ENCODE data around the gene ADARB2. TPM values are rescaled to one million over a fixed set of nuclear protein-coding genes. Genes with fewer than 3 reads are reported as not detected.

ADARB2 gene
- total RNA-seq, 6 donors from 2014 or later, result 0.69 to 5.2 (median 1.8) TPM

DNA sequence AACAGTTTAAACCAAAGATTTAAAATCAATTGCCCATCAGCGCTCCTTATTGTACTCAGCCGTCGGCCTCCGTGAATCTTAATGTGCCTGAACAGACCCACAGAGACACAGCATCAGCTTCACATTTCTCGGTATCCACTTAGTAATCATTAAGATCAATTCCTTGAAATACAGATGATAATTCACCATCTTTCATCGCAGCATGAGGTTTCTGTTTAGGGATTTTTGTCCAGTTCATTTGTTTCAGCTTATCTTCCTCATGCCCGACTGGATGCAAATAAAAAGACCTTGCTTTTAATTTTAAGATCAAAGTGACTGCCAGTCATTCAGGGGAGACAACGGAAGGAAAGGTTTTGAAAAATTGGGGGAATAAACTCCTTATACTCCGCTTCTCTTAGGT lies 473.3 kb downstream of the ADARB2 start:
- H3K4me1 ChIP-seq, result no peaks in the 10 kb centered on the region
- no peaks in the 10 kb centered on the region for H3K9me3 ChIP-seq
- H3K4me3 ChIP-seq, result no peak overlapping the region
- no peaks in the 10 kb centered on the region for H3K36me3 ChIP-seq
- no peak for ATAC-seq (ENCODE audit: low FRiP score in 2 of 2)
- WGBS, 2 donors, result 76 to 78% methylated on average over 9 of the region's 9 CpGs
- no peaks in the 10 kb centered on the region for H3K27me3 ChIP-seq
- H3K27ac ChIP-seq, result no peak overlapping the region
- TF ChIP-seq POLR2AphosphoS5 (IDR thresholded peaks at IDR 0.05) (no peak), EP300 (IDR thresholded peaks at IDR 0.05) (no peak)
- DNase-seq, result no peak

DNA sequence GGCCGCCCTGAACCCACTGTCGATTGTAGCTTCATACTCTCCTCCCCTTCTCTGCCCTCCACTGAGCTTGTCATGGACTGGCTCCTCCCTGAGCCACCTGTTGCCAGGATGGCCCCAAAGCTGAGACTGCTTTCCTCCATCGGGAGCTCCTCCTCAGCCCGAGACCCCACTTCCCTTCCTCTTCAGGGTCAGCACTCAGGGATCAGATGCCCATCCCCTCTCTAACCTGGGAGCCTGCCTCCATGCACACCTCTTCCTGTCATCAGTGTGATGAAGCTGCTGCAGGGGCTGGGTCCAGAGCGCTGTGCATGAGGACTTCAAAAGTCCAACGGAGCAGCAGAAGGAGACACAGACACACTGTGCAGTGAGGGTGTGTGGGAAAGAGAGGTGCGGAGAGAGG lies 480.1 kb downstream of the ADARB2 start:
- Histone ChIP-seq H3K27ac (no peak overlapping the region), H3K4me3 (no peak overlapping the region), H3K4me1 (no peaks in the 10 kb centered on the region), H3K9me3 (no peaks in the 10 kb centered on the region), H3K36me3 (no peaks in the 10 kb centered on the region), H3K27me3 (no peaks in the 10 kb centered on the region)
- DNase-seq (no peak), ATAC-seq (ENCODE audit: low FRiP score in 2 of 2) (no peak)
- 83 to 85% methylated on average over 7 of the region's 7 CpGs for WGBS, 2 donors
- TF ChIP-seq, protein P1, sequence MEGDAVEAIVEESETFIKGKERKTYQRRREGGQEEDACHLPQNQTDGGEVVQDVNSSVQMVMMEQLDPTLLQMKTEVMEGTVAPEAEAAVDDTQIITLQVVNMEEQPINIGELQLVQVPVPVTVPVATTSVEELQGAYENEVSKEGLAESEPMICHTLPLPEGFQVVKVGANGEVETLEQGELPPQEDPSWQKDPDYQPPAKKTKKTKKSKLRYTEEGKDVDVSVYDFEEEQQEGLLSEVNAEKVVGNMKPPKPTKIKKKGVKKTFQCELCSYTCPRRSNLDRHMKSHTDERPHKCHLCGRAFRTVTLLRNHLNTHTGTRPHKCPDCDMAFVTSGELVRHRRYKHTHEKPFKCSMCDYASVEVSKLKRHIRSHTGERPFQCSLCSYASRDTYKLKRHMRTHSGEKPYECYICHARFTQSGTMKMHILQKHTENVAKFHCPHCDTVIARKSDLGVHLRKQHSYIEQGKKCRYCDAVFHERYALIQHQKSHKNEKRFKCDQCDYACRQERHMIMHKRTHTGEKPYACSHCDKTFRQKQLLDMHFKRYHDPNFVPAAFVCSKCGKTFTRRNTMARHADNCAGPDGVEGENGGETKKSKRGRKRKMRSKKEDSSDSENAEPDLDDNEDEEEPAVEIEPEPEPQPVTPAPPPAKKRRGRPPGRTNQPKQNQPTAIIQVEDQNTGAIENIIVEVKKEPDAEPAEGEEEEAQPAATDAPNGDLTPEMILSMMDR (IDR thresholded peaks at IDR 0.05), result no peak
- TF ChIP-seq POLR2A (IDR thresholded peaks at IDR 0.05), result no peak
- TF ChIP-seq EP300 (IDR thresholded peaks at IDR 0.05), result no peak
- TF ChIP-seq POLR2AphosphoS5 (IDR thresholded peaks at IDR 0.05), result no peak

DNA sequence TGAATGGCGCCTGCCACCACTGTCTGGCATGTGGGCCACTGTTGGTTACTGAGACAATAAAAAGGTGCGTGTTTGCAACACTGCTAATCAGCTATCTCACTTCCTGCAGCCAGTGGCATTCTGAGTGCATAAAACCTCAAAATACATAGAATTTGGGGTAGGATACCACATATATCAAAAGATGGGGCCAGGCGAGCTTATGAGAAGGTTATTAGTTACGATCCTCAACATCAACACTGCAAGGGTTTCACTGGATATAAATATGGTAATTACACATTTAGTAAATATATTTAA lies 480.9 kb downstream of the ADARB2 start:
- no peak for DNase-seq
- H3K4me1 ChIP-seq, result no peaks in the 10 kb centered on the region
- no peaks in the 10 kb centered on the region for H3K27me3 ChIP-seq
- TF ChIP-seq POLR2AphosphoS5 (IDR thresholded peaks at IDR 0.05) (no peak), POLR2A (IDR thresholded peaks at IDR 0.05) (no peak), EP300 (IDR thresholded peaks at IDR 0.05) (no peak)
- TF ChIP-seq, protein P1 (IDR thresholded peaks at IDR 0.05), result no peak
- ATAC-seq (ENCODE audit: low FRiP score in 2 of 2), result no peak
- H3K36me3 ChIP-seq, result no peaks in the 10 kb centered on the region
- no peak overlapping the region for H3K4me3 ChIP-seq
- WGBS, 2 donors, result 44 to 66% methylated on average over 4 of the region's 4 CpGs
- no peak overlapping the region for H3K27ac ChIP-seq
- H3K9me3 ChIP-seq, result no peaks in the 10 kb centered on the region

DNA sequence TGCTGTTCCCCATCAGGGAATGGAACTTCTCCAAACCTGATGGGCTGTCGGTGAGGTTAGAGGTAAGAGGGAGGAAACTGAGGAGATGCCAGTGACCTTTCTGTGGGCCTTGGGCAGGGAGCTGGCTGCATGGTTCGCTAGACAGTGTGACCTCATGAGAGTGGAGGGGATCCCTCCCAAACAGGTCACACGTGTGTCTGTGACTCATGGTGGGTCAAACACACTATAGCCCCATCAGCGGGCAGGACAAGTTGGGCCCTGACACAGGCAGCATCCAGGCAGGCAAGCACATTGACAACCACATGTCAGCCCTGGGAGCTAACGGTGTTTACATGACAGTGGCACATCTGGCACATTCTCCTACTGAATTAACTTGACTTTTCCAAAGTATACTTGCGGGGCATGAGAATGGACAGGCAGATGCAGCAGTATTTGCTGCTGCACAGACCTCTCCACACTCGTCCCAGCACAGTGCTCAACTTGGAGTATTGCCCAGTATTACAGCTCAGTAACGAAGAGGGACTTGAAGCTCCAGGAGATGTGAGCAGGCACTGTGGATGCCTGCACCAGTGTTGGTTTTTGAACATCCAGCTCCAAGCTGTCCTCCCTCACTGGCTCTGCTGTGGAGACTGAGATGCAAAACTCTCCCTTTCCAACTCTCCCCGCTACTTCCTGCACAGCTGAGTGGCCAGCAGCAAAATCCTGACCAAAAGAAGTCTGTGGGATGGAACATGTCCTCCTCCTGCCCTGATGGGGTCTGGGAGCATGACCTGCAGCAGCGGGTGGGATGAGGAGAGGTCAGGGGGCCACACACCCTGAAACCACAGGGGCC lies 481.5 kb downstream of the ADARB2 start:
- ATAC-seq (ENCODE audit: low FRiP score in 2 of 2) (peak in 1 of 2 donors; percentile 37), DNase-seq (no peak)
- WGBS, 2 donors, result 63 to 80% methylated on average over 8 to 10 of the region's 10 CpGs
- Histone ChIP-seq H3K27ac (no peak overlapping the region), H3K4me1 (no peaks in the 10 kb centered on the region), H3K27me3 (no peaks in the 10 kb centered on the region), H3K9me3 (no peaks in the 10 kb centered on the region), H3K4me3 (no peak overlapping the region), H3K36me3 (no peaks in the 10 kb centered on the region)
- TF ChIP-seq EP300 (IDR thresholded peaks at IDR 0.05), result no peak
- TF ChIP-seq POLR2A (IDR thresholded peaks at IDR 0.05), result no peak
- no peak for TF ChIP-seq POLR2AphosphoS5 (IDR thresholded peaks at IDR 0.05)
- TF ChIP-seq, protein P1 (IDR thresholded peaks at IDR 0.05), result no peak

DNA sequence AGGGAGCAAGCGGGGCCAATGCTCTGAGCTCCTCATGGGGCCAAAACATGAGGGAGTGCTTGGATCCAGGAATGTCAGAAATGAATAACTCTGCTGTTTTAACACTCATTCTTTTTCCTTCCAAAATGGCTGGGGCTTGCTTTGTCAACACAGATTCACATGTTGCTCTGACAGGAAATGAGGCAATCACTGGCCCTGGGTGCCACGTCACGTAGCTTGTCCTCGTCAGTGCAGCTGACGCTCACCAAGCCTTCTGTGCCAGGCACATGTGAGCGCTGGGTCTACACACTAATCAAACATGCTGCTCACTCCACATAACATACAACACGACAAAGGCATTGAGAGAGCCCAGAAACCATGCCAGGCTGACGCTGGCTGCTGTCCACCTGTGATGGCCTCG lies 482.2 kb downstream of the ADARB2 start:
- TF ChIP-seq EP300 (IDR thresholded peaks at IDR 0.05), result no peak
- TF ChIP-seq, protein P1 (IDR thresholded peaks at IDR 0.05), result no peak
- TF ChIP-seq POLR2AphosphoS5 (IDR thresholded peaks at IDR 0.05), result no peak
- TF ChIP-seq POLR2A (IDR thresholded peaks at IDR 0.05), result no peak
- Histone ChIP-seq H3K36me3 (no peaks in the 10 kb centered on the region), H3K9me3 (no peaks in the 10 kb centered on the region), H3K4me1 (no peaks in the 10 kb centered on the region), H3K27ac (no peak overlapping the region), H3K27me3 (no peaks in the 10 kb centered on the region), H3K4me3 (no peak overlapping the region)
- WGBS, 2 donors, result 66 to 68% methylated on average over 6 to 9 of the region's 9 CpGs
- ATAC-seq (ENCODE audit: low FRiP score in 2 of 2) (no peak), DNase-seq (no peak)
